Type B pancreatic cell (in vitro differentiated cells): Measurements from ENCODE around the gene KPNA1. TPM values are rescaled to one million over a fixed set of nuclear protein-coding genes. Genes with fewer than 3 reads are reported as not detected.

Experiments used
- DNase-seq: peaks from one replicate; pipeline ENCODE4 v3.0.0; 2021; ENCODE audit warnings: mixed read lengths; ENCODE audit not compliant: unreplicated experiment; ENCODE audit errors: extremely low spot score
- H3K27ac Mint-ChIP-seq: 2 replicates; pipeline ENCODE4 v1.8.0; 2021; ENCODE audit warnings: mild to moderate bottlenecking, mixed read lengths
- H3K27me3 Mint-ChIP-seq: 2 replicates; pipeline ENCODE4 v1.8.0; 2021; ENCODE audit warnings: mixed read lengths
- H3K36me3 Mint-ChIP-seq: 2 replicates; pipeline ENCODE4 v1.8.0; 2021; ENCODE audit warnings: mixed read lengths
- H3K4me1 Mint-ChIP-seq: one replicate; pipeline ENCODE4 v1.8.0; 2021; ENCODE audit warnings: mixed read lengths; ENCODE audit not compliant: unreplicated experiment
- H3K4me3 Mint-ChIP-seq: 2 replicates; pipeline ENCODE4 v1.8.0; 2021; ENCODE audit warnings: mild to moderate bottlenecking, mixed read lengths
- H3K9me3 Mint-ChIP-seq: 2 replicates; pipeline ENCODE4 v1.8.0; 2021; ENCODE audit warnings: mixed read lengths
- total RNA-seq: library from RNA; stranded (reverse); gene quantifications from 2 replicates; pipeline ENCODE4 v1.2.1, GENCODE V29; 2021; ENCODE audit warnings: low replicate concordance
- TF ChIP-seq, protein P1 (sequence below): fragments of 200-600 bp; sonication (generic); conservative IDR thresholded peaks from 2 replicates; pipeline ENCODE4 v1.5.0; 2021; ENCODE audit warnings: antibody characterized with exemption, mild to moderate bottlenecking

The KPNA1 gene
- total RNA-seq, 1 donor from 2014 or later: 67.7 TPM

DNA sequence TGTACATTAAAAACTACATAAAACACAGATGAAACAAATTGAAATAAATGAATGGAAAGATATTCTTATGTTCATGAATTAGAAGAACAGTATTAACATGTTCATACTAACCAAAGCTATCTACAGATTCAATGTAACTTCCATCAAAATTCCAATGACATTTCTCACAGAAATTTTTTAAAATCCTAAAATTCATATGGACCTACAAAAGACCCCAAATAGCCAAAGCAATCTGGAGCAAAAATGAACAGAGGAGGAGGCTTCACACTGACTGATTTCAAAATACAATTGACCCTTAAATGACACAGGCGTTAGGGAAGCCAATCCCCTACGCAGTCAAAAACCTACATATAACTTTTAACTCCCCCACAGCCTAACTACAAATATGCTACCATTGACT, 39.4 kb downstream of the KPNA1 start:
- Mint-ChIP-seq H3K36me3 (peaks cover 32% of the 10 kb centered on the region), H3K9me3 (peaks cover 10% of the 10 kb centered on the region), H3K27me3 (no peaks in the 10 kb centered on the region), H3K4me3 (no peak overlapping the region), H3K27ac (no peak overlapping the region), H3K4me1 (peaks cover 3% of the 10 kb centered on the region)
- TF ChIP-seq, protein P1, sequence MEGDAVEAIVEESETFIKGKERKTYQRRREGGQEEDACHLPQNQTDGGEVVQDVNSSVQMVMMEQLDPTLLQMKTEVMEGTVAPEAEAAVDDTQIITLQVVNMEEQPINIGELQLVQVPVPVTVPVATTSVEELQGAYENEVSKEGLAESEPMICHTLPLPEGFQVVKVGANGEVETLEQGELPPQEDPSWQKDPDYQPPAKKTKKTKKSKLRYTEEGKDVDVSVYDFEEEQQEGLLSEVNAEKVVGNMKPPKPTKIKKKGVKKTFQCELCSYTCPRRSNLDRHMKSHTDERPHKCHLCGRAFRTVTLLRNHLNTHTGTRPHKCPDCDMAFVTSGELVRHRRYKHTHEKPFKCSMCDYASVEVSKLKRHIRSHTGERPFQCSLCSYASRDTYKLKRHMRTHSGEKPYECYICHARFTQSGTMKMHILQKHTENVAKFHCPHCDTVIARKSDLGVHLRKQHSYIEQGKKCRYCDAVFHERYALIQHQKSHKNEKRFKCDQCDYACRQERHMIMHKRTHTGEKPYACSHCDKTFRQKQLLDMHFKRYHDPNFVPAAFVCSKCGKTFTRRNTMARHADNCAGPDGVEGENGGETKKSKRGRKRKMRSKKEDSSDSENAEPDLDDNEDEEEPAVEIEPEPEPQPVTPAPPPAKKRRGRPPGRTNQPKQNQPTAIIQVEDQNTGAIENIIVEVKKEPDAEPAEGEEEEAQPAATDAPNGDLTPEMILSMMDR: no peak
- DNase-seq: no peak

DNA sequence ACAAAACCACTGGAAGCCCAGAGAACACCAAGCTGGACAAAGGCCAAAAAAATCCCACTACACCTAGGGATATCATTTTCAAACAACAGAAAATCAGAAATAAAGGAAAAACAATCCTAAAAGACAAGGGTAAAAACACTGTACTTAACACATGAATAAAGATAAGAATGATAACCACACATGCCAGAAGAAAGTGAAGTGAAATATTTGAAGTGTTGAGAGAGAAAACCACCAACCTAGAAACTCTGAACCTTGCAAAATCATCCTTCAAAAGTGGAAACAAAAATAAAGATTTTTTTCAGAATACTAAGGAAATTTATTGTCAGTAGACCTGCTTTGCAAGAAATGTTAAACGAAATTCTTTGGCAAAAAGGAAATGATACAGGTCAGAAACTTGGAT, 45.1 kb downstream of the KPNA1 start:
- peaks cover 6% of the 10 kb centered on the region for H3K9me3 Mint-ChIP-seq
- H3K4me3 Mint-ChIP-seq: no peak overlapping the region
- no peak for DNase-seq
- H3K36me3 Mint-ChIP-seq: peaks cover 15% of the 10 kb centered on the region
- peak overlapping the region; percentile 70 for H3K27ac Mint-ChIP-seq
- H3K27me3 Mint-ChIP-seq: no peaks in the 10 kb centered on the region
- H3K4me1 Mint-ChIP-seq: peaks cover 19% of the 10 kb centered on the region
- TF ChIP-seq, protein P1: no peak

DNA sequence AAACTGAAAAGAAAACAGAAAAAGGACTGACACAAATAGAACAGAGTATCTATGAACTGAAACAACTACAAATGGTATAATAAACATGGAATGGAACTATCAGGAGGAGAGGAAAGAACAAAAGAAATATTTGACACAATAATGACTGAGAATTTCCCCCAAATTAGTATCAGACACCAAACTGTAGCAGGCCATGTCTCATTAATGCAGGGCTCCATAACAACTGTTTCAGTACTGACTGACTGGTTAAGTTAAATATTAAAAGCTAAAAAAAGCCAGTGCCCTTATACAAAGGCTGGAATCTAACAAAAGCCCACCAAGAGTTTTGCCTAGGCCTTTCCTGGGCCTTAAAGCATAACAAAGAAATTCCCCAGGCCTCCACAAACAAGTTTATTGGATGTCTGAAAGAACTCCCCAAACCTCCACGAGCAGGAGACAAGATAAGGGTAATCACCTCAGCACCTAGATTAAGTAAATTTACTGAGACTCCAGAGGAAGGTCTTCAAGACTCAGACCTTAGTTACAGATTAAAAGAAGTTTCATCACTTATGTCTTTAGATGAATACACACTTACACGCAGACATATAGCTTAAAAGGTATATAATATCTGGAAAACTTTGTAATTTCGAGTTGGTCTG, 45.7 kb downstream of the KPNA1 start:
- peak overlapping the region; percentile 70 for H3K27ac Mint-ChIP-seq
- peaks cover 19% of the 10 kb centered on the region for H3K4me1 Mint-ChIP-seq
- no peaks in the 10 kb centered on the region for H3K27me3 Mint-ChIP-seq
- peaks cover 9% of the 10 kb centered on the region for H3K36me3 Mint-ChIP-seq
- H3K4me3 Mint-ChIP-seq: no peak overlapping the region
- peaks cover under 1% of the 10 kb centered on the region for H3K9me3 Mint-ChIP-seq
- no peak for DNase-seq
- TF ChIP-seq, protein P1: no peak

DNA sequence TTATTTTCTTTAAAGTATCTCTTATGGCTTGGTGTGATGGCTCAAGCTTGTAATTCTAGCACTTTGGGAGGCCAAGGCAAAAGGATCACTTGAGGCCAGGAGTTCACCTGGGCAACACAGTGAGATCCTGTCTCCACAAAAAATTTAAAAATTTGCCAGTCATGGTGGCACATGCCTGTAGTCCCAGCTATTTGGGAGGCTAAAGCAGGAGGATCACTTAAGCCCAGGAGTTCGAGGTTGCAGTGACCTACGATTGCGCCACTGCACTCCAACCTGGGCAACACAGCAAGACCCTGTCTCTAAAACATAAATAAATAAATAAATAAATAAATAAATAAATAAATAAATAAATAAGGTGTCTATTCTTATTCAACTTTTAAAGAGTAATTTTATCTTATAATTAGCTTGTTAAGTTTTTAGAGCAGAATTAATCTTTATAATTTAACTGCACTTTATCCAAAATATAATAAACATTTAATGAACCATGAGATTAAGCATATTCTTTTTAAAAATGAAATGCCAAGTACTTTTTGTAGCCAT, 48.0 kb downstream of the KPNA1 start:
- no peaks in the 10 kb centered on the region for H3K9me3 Mint-ChIP-seq
- TF ChIP-seq, protein P1: no peak
- H3K36me3 Mint-ChIP-seq: peaks cover 14% of the 10 kb centered on the region
- DNase-seq: no peak
- no peak overlapping the region for H3K27ac Mint-ChIP-seq
- H3K4me1 Mint-ChIP-seq: peaks cover 19% of the 10 kb centered on the region
- no peak overlapping the region for H3K4me3 Mint-ChIP-seq
- no peaks in the 10 kb centered on the region for H3K27me3 Mint-ChIP-seq

DNA sequence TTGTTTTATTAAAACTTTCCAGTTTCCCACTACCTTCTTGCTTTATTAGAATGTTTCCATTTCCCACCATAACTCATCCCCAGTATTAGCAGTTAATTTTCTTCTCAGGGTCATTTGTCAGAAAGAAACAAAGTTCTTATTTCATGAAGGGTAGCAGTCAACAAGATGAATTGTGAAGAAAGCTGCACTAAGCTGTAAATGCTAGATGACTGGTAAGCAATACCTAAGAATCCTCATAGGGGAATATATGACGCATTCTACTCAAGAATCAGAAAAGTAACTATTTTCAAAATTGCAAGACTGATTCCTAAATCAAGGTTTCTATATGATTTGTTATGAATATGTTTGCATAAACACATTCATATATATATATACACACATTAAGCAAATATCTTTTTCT, 50.1 kb downstream of the KPNA1 start:
- Mint-ChIP-seq H3K27me3 (no peaks in the 10 kb centered on the region), H3K4me3 (no peak overlapping the region), H3K9me3 (no peaks in the 10 kb centered on the region), H3K27ac (no peak overlapping the region), H3K4me1 (peaks cover 14% of the 10 kb centered on the region), H3K36me3 (peaks cover 16% of the 10 kb centered on the region)
- DNase-seq: no peak
- TF ChIP-seq, protein P1: no peak
